GM21737 (cell line): ENCODE results near the gene CEBPA.

Experiments used
- ATAC-seq: cut with Tn5 transposase; IDR thresholded peaks from one replicate; pipeline ENCODE4 v1.9.1; 2021; ENCODE audit warnings: mild to moderate bottlenecking, moderate library complexity; ENCODE audit not compliant: unreplicated experiment

Gene CEBPA

DNA sequence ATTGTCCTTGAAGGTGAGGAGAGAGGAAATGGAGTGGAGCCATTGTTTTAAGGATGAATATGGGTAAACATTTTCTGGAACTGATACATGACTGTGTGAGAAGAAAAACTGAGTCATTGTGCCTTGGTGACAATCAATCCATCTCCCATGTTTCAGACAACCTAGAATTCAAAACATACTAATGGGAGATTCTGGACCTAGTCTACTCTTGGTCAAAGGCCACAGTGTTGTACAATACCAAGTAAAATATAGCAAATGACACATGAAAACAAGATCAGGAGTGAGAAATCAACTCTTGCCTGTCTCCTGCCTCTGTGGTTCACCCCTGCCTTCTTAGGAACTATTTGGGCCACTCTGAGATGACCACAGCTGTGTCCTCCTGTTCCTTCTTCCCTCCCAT is 13.1 kb downstream of the CEBPA start:
- no peak for ATAC-seq

DNA sequence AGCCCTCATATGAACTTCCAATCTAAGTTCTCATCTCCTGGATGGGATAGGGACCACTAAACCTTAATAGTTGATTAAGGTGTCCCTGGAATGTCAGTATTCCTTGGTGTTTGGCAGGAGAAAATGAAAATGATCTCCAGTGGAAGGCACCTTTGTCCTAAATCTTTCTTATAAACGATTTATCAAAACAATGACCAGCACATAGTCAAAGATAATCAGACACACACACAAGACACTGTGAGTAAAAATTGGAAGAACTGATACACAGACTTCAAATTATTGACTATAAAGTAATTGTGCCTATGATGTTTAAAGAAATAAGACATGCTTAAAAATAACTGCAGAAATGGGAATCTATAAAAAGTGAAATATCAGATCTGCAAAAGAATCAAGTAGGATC is 13.7 kb downstream of the CEBPA start:
- no peak for ATAC-seq

DNA sequence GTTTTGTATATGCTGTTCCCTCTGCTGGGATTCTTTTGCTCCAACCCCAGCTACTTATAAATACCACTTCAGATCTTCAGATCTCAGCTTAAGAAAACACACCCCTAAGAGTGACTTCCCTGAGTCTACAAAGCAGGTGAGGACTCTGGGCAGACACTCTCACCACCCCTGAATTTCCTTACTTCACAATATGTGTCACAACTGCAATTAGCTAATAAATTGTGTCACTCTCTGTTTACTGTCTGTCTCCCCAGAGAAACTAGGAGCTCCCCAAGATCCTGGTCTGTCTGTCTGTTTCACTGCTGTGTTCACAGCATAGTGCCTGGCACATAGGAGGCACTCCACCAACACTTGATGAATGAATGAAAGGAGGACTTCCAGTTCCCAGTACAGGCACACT is 14.4 kb downstream of the CEBPA start:
- no peak for ATAC-seq

DNA sequence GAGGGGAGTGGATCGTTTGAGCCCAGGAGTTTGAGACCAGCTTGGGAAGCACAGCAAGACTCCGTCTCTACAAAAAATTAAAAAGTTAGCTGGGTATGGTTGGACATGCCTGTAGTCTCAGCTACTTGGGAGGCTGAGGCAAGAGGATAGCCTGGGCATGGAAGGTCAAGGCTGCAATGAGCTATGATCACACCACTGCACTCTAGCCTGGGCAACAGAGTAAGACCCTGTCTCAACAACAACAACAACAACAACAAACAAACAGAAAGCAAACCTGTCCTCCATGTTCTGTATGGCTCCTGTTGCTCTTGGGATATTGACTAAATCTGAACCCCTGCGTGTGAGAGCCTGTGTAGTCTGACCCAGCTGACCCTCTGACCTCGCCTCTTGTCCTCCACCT is 14.9 kb downstream of the CEBPA start:
- no peak for ATAC-seq

DNA sequence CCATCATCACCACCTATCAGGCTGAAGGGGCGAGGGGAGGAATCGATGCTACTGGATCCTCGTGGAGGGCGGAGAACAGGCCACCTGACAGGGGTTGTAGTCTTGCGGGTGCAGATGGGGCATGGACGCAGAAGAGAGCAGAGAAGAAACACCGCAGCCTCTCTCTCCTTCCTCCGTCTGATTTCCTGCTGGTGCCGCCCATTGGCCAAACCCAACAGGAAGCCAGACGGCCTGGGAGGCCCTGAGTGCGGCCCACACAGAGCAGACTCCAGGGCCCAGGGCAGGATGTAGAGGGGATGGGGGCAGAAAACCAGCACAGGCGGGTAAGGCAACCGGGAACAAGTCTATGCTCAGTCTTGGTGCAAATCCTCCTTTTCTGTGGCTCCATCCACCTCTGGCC is 15.4 kb downstream of the CEBPA start:
- no peak for ATAC-seq

DNA sequence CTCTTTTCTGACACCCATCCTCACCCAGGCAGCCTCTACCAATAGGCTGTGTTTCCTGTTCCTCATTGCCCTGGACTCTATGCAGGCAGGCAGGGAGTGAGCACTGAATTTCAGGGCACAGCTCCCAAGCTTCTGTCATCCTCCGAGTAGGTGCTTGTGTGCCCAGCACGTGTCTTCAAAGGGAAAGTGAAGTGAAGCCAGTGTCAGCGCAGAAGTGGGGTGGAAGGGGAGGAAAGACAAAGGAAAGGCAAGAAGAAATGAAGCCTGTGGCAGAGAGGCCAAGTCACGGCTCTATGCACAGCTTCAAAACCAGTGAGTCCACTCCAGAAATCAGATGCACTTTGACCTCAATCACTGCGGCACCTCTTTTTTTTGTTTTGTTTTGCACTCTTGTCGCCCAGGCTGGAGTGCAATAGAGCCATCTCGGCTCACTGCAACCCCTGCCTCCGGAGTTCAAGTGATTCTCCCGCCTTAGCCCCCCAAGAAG is 16.9 kb downstream of the CEBPA start:
- no peak for ATAC-seq

DNA sequence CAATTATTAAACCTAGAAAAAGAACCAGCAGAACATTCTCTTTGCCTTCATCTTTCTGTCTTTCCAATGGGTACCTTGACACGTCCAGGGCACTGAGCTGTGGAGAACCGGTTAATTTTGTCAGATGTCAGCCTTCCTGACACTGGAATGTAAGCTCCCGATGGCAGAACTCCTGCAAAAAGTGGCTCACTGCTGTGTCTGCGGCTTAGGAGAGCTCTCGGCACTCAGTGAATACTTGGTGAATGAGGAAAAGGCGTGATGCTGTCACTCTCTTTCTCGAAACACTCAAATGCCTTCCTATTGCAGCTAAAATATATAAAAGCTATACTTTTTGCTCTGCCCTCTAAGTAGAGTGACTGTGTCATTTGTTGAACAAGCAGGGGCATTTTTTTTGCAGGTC is 17.6 kb downstream of the CEBPA start:
- ATAC-seq, result no peak

DNA sequence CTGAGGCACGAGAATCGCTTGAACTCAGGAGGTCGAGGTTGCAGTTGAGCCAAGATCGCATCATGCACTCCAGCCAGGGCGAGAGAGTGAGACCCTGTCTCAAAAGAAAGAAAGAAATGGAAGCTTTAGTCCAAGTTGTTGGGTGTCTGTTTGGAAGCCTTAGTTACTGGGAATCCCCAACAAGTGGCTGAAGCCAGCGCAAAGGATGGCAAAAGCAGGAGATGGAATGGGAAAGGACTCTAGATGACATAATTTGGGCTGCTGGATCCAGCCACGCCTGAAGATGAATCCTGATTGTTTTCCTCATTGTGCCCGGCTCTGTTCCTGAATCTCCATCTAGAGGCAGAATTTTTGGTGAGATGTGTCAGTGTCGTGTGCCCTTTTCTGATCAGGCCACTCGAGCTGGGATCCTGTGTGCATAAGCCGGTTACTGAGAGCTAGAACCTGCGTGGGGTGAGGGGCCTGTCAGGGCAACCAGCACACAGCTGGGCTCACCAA is 18.1 kb downstream of the CEBPA start:
- no peak for ATAC-seq

DNA sequence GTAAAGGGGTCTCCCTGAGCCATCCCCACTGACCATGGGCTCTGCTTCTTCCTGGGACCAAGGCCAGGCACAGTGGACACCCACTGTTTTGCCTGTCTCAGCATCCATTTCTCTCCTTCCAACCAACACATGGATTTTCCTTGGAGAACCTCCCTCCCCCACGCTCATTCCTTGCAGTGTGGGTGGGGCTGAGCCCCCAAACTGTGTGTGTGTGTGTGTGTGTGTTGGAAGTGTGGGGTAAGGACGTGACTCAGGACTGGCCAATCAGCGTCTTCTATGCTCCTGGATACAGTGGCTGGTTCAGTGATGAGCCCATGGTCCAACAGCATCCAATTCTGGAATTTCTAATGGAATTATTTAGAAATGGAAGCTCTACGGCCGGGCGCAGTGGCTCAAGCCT is 18.7 kb downstream of the CEBPA start:
- ATAC-seq, result no peak

DNA sequence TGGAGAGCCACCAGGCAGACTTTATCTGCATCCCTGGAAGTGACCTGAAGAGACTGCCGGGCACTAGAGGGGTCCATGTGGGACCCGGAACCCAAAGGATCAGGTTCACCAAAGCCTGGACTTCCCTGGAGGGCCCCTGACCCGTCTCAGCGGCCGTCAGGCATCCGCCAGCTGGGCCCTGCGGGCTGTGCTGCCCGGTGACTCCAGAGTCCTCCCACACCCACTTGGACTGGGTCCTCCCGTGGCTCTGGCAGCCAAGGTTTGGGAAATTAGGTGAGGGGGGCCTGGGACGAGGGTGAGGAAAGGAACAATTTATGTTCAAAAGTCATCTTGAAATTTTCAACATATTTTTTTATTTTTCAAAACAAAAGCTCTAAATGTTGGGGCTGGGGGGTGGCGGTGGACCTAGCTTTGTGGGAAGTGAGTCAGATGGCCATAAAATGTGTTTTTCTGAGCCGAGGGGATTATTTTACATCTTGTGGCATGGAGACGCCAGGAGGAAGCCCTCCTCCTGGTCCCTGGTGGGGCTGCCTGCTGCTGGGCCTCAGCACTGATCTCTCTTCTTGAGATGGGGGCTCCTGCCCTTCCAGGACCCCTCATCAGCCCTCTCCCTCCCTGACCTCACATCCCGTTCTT is 20.2 kb downstream of the CEBPA start:
- no peak for ATAC-seq

DNA sequence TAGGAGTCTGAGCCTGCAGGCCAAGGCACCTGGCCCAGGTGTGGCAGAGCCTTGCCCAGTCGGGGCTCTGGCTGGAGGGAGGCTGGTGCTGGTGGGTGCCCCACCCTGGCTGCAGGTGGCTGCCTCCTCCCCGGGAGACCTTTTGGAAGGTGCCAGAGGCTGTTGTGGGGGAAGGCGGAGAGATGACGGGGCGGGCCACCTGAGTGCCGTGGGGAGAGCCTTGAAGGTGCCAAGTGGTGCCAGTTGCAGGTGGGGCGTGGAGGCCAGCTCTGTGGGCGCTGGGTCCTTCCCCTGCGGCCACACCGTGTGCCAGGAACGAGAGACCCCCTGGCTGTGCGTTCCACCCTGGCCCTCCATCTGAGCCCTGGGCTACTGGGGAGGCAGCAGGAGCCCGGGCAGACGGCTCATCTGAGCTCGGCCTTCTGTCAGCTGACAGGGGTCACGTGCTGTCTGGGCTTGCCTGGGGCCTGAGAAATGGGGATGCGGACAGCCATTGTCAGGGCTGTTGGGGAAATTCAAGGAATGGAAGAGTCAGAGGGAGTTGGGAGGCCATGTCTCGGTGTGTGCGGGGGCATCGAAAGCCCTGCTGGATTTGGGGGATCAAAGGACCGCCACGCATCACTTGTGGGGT is 20.9 kb downstream of the CEBPA start:
- no peak for ATAC-seq

DNA sequence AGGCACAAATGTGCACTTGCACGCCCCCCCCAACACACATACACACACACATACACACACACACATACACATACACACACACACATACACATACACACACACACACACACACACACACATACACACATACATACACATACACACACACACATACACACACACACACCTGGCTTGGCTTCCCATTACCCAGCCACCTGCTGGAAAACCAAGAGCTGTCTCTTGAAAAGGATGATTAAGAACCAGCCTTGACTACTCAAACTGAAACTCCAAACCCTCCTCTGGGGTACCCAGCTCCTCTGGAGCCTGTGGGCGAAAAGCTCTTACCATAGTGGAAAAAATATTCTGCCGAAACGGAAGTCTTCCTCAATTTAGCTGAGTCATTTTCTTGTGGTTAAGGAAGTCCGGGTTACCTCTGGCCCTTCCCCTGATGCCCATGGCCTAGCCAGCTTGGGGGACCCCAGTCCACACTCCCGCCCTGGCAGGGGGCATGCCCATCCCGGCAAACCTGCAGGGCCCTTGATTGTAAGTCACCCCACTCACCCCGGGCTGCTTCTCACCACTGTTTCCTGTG is 21.9 kb downstream of the CEBPA start:
- ATAC-seq, result peak; percentile 63

DNA sequence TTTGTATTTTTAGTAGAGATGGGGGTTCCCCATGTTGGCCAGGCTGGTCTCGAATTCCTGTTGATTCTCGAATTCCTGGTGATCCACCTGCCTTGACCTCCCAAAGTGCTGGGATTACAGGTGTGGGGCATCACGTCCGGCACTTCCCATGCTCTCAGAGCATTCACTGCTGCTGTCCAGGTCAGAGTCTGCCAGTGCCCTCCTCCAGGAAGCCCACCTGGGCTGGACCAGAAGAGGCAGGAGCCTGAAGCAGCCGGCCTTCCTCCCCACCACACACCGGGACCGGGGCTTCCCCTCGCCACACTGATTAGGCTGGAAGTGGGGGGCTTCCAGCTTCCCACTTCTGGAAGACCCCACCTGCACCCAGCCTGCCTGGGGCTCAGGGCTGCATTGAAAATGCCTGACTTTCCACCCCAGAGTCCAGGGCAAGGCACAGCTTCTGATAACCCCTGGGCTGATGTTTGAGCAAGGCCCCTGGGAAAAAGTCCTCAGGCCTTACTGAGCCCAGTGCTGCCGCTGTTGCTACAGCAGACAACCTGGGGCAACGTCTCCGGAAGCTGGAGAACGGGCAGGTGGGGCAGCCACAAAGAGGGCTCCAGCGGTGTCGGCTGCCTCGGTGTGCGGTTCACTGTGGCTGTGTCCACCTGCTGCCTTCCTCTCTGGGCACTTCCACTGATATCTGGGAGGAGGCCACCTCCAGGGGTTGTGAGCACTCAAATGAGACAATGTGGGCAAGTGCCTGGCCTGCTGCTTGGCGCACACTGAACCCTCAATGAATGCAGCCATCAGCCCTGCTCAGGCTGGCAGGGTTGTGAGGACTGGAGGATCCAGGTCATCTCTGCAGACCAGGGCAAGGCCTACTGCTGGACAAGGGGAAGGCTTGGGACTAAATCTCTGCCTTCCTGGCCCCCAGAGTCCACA is 22.6 kb downstream of the CEBPA start:
- no peak for ATAC-seq

DNA sequence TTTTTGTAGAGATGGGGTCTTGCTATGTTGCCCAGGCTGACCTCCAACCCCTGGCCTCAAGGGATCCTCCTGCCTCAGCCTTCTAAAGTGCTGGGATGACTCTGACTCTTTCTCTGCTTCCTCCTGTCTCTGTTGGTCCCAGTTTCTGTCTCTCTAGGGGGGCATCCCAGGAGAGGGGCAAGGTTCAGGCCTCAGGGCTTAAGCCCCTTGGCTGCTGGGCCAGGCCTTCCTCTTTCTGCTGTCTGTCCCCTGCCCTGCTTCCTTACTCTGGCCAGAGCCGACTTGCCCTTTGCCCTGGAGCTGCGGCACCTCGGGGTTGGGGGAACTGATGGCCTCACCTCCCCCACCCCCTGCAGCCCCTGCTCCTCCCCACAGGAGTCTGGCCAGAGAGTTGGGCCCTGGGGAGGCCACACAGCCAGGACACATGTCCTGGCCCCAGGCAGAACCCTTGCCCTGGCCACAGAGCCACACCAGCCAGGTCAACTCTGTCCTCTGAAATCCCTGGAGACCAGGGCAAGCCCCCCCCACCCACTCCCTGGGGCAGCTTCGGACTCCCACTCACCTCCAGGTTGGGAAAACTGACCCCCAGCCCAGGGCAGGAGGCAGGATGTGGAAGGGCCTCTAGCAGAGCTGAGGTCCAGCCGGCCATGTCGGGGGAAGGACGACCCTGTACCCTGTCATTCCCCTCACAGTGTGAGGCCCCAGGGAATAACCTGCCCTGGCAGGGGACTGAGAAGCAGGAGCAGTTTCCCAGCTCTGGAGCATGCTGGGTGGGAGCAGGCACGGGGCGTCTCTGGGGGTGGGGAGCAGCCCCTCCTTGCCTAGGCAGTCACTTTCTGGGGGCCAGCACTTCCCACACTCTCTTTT is 23.7 kb downstream of the CEBPA start:
- ATAC-seq, result no peak

DNA sequence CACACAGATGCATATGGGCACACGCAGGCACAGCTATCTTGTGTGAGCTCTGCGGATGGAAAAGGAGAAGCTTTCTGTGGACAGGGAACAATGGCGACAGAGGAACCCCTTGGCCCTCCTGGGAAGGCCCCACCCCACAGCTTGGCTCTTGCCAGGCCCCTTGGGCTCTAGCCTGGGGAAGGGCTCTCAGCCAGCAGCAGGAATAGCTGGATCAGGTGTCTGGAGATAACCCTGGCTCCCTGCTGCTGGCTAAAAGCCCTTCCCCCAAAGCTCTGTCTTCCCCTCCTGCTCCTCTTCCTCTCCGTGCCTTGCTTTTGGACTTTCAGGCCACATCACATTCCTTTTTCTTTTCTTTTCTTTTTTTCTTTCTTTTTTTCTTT is 24.3 kb downstream of the CEBPA start:
- no peak for ATAC-seq

DNA sequence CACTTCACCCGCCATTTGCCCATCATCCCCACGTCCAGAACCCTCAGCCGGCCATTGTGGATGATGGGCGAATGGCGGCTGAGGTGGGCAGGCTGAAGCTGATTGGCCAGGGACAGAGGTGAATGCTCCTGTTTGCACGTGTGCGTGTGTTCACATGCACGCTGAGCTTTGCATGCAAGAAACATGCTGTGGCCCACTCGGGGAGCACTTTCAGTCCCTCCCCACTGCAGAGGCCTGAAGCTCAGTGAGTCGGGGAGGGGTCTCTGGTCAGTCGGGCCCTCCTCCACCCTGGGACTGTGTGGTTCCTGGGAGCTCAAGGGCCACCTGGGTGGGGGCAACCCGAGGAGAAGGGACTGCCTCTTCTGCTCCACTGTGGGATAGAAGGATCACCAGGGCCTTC is 24.9 kb downstream of the CEBPA start:
- ATAC-seq, result no peak

DNA sequence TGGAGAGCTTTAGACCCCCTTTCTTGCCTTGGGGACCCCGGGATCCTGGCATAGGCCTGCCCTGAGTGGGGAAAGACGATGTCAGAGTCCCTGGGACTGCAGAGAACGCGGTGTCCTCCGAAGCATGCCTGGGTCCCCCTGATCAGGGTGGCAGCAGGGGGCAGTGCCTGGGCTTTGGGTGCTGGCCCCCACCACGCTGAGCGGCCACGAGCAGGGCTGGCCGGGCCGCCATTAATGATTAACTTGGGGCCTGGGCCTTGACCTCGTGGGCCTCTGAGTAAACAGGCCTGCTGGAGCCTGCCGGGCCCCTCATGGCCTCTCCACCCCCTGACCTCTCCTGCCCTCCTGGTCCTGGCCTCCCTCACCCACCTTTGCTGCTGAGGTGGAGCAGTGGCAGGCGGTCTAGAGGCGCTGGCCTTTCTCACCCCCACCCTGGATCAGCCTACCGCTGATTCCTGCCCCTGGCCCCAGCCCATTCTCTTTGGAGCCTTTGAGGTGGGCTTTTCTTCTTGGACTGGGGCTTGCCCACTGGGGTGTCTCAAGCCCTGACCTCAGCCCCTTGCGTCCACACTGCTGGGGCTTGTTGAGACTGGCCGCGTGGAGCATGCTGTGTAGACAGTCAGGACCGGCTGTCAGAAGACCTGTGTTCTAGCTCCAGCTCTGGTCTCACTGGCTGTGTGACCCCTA is 26.3 kb downstream of the CEBPA start:
- no peak for ATAC-seq

DNA sequence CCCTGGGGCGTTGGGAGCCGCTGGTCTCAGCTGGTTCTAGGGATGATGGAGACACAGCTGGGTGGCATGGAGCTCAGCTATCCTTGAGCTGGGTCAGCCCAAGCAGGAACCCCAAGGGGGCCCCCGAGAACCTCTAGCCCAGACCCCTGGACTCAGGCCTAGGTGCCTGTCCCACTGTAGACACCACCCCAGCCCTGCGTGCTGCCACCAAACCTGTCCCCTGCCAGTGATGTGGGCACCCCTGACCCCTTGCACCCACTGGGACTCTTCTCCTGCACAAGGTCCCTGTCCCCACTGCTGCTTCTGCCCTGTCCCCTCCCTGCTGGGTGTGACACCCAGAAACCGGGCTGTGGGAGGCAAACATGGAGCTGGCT is 26.8 kb downstream of the CEBPA start:
- no peak for ATAC-seq

DNA sequence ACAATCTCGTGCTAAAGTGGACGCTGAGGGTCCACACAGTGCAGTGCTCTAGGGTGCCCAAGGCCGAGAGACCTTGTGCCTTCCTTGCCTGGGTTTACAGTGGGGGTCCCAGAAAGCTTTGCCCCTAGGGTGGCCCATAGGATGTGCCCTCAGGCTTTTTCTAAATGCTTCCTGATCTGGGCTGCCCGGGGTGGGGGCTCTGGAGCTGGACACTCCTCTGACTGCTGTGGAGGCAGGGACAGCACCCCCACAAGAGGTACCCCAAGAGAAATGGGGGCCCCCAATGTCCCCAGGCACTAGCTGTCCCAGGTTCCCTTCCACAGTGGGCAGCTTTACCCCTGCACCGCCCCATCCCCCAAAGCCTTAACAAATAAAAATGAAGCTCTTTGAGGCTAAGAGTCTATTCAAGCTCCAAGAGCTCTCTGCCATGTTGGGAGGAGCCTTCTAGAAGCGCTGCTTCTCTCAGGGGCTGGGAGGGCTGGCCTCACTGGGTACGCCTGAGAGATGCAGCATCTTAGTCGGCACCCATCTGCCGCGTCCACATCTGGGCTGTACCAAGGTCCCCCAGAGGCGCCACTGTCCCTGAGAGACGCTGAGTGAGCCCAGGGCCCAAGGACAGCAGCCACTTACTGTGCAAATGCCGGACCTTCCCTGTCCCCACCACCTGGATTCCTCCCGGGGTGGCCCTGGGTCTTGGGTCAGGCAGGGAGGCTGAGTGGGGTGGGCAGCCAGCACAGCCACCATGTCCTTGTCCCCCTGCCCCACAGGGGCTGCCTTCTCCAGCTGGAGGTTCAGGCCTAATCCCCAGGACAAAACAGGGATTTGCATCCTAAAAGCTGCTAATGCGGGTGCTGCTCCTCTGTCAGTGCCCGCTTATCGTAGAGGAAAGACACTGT is 27.4 kb downstream of the CEBPA start:
- no peak for ATAC-seq
